K562 (cell line): Measurements from ENCODE around the gene SAE1. TPM values are rescaled to one million over a fixed set of nuclear protein-coding genes. Genes with fewer than 3 reads are reported as not detected.

ENCODE experiments used
- BCL6 ChIP-seq: fragments of 250-450 bp; sonication (Bioruptor Pico); IDR thresholded peaks from 2 replicates; pipeline ENCODE4 v1.4.0; 2020
- BCOR ChIP-seq: fragments of 450-650 bp; IDR thresholded peaks from 2 replicates; pipeline ENCODE4 v1.6.1; 2016
- CAMTA2 ChIP-seq: fragments of 250-450 bp; sonication (Bioruptor Pico); conservative IDR thresholded peaks from 2 replicates; pipeline ENCODE4 v1.5.1; 2022
- DACH1 ChIP-seq: fragments of 450-650 bp; IDR thresholded peaks from 2 replicates; pipeline ENCODE4 v1.6.1; 2018; ENCODE audit not compliant: partially characterized antibody
- FOXJ3 ChIP-seq: sonication (generic); formaldehyde crosslinking; IDR thresholded peaks from 2 replicates; pipeline ENCODE4 v1.4.0; 2020; ENCODE audit warnings: mild to moderate bottlenecking, missing genetic modification reagents
- HSF4 ChIP-seq: fragments of 250-450 bp; sonication (Bioruptor Pico); IDR thresholded peaks from 2 replicates; pipeline ENCODE4 v2.1.2; 2022; ENCODE audit warnings: mild to moderate bottlenecking, moderate library complexity, borderline replicate concordance
- MTA3 ChIP-seq: fragments of 450-650 bp; formaldehyde crosslinking; IDR thresholded peaks from 2 replicates; pipeline ENCODE4 v1.6.1; 2017; ENCODE audit warnings: mild to moderate bottlenecking, borderline replicate concordance
- NBN ChIP-seq: fragments of 450-650 bp; IDR thresholded peaks from 2 replicates; pipeline ENCODE4 v1.6.1; 2016; ENCODE audit warnings: low read depth, mild to moderate bottlenecking
- NFIC ChIP-seq: fragments of 450-650 bp; IDR thresholded peaks from 2 replicates; pipeline ENCODE4 v1.6.1; 2017; ENCODE audit warnings: mild to moderate bottlenecking, inconsistent platforms
- NRF1 ChIP-seq, 2 experiments: fragments of 450-650 bp; IDR thresholded peaks in 1 of 2; conservative IDR thresholded peaks in 1 of 2; 2 replicates each; pipeline ENCODE4 v1.6.1; 2014; ENCODE audit warnings: mild to moderate bottlenecking in 2 of 2
- PHF8 ChIP-seq: fragments of 200-600 bp; sonication (generic); IDR thresholded peaks from 2 replicates; pipeline ENCODE4 v1.6.1; 2012; ENCODE audit warnings: mixed run types, mild to moderate bottlenecking, inconsistent platforms, low read length, moderate library complexity, borderline replicate concordance
- PML ChIP-seq: IDR thresholded peaks from 2 replicates; pipeline ENCODE4 v1.6.1; 2012; ENCODE audit warnings: low read length, inconsistent platforms
- SMARCA4 ChIP-seq: fragments of 450-650 bp; IDR thresholded peaks from 2 replicates; pipeline ENCODE4 v1.6.1; 2016
- TCF3 ChIP-seq: sonication (generic); formaldehyde crosslinking; IDR thresholded peaks from 2 replicates; pipeline ENCODE4 v1.4.0; 2020; ENCODE audit warnings: mild to moderate bottlenecking, missing genetic modification reagents
- TCFL5 ChIP-seq: fragments of 250-450 bp; sonication (Bioruptor Pico); conservative IDR thresholded peaks from 2 replicates; pipeline ENCODE4 v1.6.1; 2021; ENCODE audit warnings: mild to moderate bottlenecking, moderate library complexity, matching md5 sums
- XRCC5 ChIP-seq: fragments of 200-400 bp; formaldehyde crosslinking; IDR thresholded peaks from 2 replicates; pipeline ENCODE4 v1.6.1; 2017; ENCODE audit warnings: low read depth, mild to moderate bottlenecking, low read length
- ZFP30 ChIP-seq: fragments of 250-450 bp; sonication (Bioruptor Pico); IDR thresholded peaks from 2 replicates; pipeline ENCODE4 v1.8.0; 2022; ENCODE audit warnings: moderate library complexity, mild to moderate bottlenecking, inconsistent platforms, borderline replicate concordance
- ZKSCAN1 ChIP-seq: fragments of 150-350 bp; IDR thresholded peaks from 2 replicates; pipeline ENCODE4 v1.6.1; 2016; ENCODE audit warnings: low read depth, low read length
- ZNF507 ChIP-seq: conservative IDR thresholded peaks from 2 replicates; pipeline ENCODE4 v1.6.1; 2017; ENCODE audit warnings: missing genetic modification characterization, missing compliant biosample characterization
- ZNF561 ChIP-seq: fragments of 450-650 bp; formaldehyde crosslinking; conservative IDR thresholded peaks from 2 replicates; pipeline ENCODE4 v1.4.0; 2020; ENCODE audit warnings: mild to moderate bottlenecking, moderate library complexity
- ZZZ3 ChIP-seq: fragments of 450-650 bp; IDR thresholded peaks from 2 replicates; pipeline ENCODE4 v1.6.1; 2016; ENCODE audit warnings: antibody characterized with exemption, mild to moderate bottlenecking, moderate library complexity
- polyA plus RNA-seq, 8 experiments: library from polyadenylated mRNA; depleted of rRNA in 4 of 8; stranded (reverse) in 5 of 8; unstranded in 3 of 8; fragments of >200 nt; fragmentation: Nextera tagmentation in 2 of 8; fragmentation: Illumina TruSeq in 1 of 8; extraction: Ambion mirVana in 2 of 8; extraction: Trizol in 1 of 8; gene quantifications; 2 replicates each; pipeline versions ENCODE4 v1.2.1 to v1.2.3, GENCODE V29; 2011 to 2014; ENCODE audit warnings: inconsistent platforms in 1 of 8, missing spikeins in 1 of 8
- total RNA-seq, 7 experiments: library from RNA; depleted of rRNA in 6 of 7; stranded (reverse); fragments of >200 nt in 6 of 7; fragmentation: Illumina TruSeq in 2 of 7; extraction: Trizol in 2 of 7; gene quantifications; 2 replicates each; pipeline versions ENCODE4 v1.2.1 to v1.2.3, GENCODE V29; 2011 to 2021; ENCODE audit warnings: low replicate concordance in 1 of 7
- TF ChIP-seq, protein P1 (sequence below): fragments of 150-350 bp; conservative IDR thresholded peaks from 2 replicates; pipeline ENCODE4 v1.6.1; 2014; ENCODE audit warnings: low read length
- TF ChIP-seq, protein P2 (sequence below): fragments of 250-450 bp; sonication (Bioruptor Pico); IDR thresholded peaks from 2 replicates; pipeline ENCODE4 v1.9.0; 2021; ENCODE audit warnings: mild to moderate bottlenecking
- TF ChIP-seq, protein P3 (sequence below): sonication (generic); formaldehyde crosslinking; IDR thresholded peaks from 2 replicates; pipeline ENCODE4 v1.8.1; 2023; ENCODE audit warnings: missing genetic modification reagents, mild to moderate bottlenecking, borderline replicate concordance

Gene SAE1
- total and polyA plus RNA-seq, 9 of the 15 experiments (the other 6 are each of a cell fraction or from before 2014, with no cell fraction given), result 82.8 to 299 (median 217) TPM

DNA sequence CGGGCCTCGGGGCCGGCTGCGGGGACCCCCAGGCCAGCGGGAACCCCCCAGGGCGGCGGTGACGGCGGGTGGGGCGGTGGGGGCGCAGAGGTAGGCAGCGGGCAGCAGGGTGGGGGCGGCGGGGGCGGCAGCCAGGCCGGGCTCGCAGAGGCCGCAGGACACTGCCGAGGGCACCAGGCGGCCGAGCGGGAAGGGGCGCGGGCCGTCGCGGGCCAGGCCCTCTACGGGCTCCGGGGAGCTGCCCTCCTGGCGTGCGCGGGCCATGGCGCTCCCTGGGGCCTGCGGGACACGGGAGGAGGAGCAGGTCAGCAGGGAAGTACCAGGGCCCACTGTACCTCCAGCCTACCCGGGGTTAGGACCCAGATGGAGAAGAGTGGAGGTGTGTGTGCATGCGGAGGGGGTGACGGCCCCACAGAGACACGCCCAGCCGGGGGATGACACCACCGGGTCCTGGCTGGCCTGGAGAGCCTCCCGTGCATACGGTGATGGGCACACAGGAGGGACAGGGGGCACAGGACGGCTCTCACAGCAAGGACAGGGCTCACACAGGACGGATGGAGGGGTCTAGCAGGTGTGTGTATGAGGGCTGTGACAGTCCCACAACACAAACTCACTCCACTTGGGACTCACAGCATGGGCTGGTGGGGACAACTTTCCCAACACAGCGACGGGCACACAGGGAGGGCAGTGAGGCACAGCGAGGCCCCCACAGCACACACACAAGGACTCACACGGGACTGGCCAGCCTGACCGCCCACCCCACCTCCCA lies 97.7 kb downstream of the SAE1 start (continued):
- TF ChIP-seq, protein P1, sequence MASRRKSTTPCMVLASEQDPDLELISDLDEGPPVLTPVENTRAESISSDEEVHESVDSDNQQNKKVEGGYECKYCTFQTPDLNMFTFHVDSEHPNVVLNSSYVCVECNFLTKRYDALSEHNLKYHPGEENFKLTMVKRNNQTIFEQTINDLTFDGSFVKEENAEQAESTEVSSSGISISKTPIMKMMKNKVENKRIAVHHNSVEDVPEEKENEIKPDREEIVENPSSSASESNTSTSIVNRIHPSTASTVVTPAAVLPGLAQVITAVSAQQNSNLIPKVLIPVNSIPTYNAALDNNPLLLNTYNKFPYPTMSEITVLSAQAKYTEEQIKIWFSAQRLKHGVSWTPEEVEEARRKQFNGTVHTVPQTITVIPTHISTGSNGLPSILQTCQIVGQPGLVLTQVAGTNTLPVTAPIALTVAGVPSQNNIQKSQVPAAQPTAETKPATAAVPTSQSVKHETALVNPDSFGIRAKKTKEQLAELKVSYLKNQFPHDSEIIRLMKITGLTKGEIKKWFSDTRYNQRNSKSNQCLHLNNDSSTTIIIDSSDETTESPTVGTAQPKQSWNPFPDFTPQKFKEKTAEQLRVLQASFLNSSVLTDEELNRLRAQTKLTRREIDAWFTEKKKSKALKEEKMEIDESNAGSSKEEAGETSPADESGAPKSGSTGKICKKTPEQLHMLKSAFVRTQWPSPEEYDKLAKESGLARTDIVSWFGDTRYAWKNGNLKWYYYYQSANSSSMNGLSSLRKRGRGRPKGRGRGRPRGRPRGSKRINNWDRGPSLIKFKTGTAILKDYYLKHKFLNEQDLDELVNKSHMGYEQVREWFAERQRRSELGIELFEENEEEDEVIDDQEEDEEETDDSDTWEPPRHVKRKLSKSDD, result no peak
- TF ChIP-seq SMARCA4 (no peak), XRCC5 (no peak), ZZZ3 (no peak), ZFP30 (CRISPR knock-in tag) (no peak), CAMTA2 (CRISPR knock-in tag) (no peak), DACH1 (no peak), ZNF507 (no peak), HSF4 (CRISPR knock-in tag) (no peak), PML (no peak), TCF3 (CRISPR knock-in tag) (no peak), PHF8 (peak; percentile 26; the same call in 1 of the 2 replicates), MTA3 (no peak), NFIC (no peak), TCFL5 (CRISPR knock-in tag) (no peak), ZKSCAN1 (no peak), BCL6 (no peak), NBN (no peak), ZNF561 (no peak), NRF1 (conservative IDR thresholded peaks at IDR 0.05 in 1 of 2, IDR thresholded peaks at IDR 0.05 in 1 of 2) (peak; percentile 48 to 61; a peak in 3 of 4 replicates), FOXJ3 (CRISPR knock-in tag) (no peak), BCOR (no peak)
- TF ChIP-seq, protein P2, sequence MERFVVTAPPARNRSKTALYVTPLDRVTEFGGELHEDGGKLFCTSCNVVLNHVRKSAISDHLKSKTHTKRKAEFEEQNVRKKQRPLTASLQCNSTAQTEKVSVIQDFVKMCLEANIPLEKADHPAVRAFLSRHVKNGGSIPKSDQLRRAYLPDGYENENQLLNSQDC (CRISPR knock-in tag), result no peak
- TF ChIP-seq, protein P3, sequence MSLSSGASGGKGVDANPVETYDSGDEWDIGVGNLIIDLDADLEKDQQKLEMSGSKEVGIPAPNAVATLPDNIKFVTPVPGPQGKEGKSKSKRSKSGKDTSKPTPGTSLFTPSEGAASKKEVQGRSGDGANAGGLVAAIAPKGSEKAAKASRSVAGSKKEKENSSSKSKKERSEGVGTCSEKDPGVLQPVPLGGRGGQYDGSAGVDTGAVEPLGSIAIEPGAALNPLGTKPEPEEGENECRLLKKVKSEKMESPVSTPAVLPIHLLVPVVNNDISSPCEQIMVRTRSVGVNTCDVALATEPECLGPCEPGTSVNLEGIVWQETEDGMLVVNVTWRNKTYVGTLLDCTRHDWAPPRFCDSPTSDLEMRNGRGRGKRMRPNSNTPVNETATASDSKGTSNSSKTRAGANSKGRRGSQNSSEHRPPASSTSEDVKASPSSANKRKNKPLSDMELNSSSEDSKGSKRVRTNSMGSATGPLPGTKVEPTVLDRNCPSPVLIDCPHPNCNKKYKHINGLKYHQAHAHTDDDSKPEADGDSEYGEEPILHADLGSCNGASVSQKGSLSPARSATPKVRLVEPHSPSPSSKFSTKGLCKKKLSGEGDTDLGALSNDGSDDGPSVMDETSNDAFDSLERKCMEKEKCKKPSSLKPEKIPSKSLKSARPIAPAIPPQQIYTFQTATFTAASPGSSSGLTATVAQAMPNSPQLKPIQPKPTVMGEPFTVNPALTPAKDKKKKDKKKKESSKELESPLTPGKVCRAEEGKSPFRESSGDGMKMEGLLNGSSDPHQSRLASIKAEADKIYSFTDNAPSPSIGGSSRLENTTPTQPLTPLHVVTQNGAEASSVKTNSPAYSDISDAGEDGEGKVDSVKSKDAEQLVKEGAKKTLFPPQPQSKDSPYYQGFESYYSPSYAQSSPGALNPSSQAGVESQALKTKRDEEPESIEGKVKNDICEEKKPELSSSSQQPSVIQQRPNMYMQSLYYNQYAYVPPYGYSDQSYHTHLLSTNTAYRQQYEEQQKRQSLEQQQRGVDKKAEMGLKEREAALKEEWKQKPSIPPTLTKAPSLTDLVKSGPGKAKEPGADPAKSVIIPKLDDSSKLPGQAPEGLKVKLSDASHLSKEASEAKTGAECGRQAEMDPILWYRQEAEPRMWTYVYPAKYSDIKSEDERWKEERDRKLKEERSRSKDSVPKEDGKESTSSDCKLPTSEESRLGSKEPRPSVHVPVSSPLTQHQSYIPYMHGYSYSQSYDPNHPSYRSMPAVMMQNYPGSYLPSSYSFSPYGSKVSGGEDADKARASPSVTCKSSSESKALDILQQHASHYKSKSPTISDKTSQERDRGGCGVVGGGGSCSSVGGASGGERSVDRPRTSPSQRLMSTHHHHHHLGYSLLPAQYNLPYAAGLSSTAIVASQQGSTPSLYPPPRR, result peak; percentile 49; the same call in 1 of the 2 replicates
